ENCODE measurements around the gene AK8. TPM values are rescaled to one million over a fixed set of nuclear protein-coding genes. Genes with fewer than 3 reads are reported as not detected.

Gene AK8
- total and polyA plus RNA-seq, 2 experiments from 2014 or later, result 0.14 to 0.78 TPM

DNA sequence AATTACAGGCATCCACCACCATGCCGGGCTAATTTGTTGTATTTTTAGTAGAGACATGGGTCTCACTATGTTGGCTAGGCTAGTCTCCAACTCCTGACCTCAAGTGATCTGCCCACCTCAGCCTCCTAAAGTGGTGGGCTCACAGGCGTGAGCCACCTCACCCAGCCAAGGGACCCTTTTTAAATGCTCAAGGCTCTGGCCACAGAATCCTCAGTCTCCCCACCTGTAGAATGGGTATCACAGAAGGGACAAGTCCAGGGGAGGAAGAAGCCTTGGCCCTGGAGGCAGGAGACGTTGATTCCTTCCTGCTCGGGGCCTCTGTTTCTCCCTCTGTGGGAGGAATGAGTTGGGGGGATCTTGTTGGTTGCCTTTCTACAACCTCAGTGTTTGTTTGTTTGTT, 162.1 kb downstream of the AK8 start:
- Histone ChIP-seq H3K27me3 (ENCODE audit: insufficient read depth) (no peaks in the 10 kb centered on the region), H3F3A (replicated peaks; ENCODE audit: low read depth) (no peaks in the 10 kb centered on the region), H3K4me2 (no peak overlapping the region), H3K79me2 (replicated peaks; ENCODE audit: insufficient read depth) (no peaks in the 10 kb centered on the region), H2AFZ (no peak overlapping the region), H3K4me1 (ENCODE audit: insufficient read depth) (no peaks in the 10 kb centered on the region), H3K27ac (ENCODE audit: low read depth) (no peak overlapping the region), H3K9me2 (ENCODE audit: insufficient read depth) (no peaks in the 10 kb centered on the region), H4K20me1 (replicated peaks; ENCODE audit: insufficient read depth) (no peaks in the 10 kb centered on the region), H3K4me3 (no peak overlapping the region), H3K36me3 (ENCODE audit: insufficient read depth) (no peaks in the 10 kb centered on the region)
- TF ChIP-seq NANOG (IDR thresholded peaks at IDR 0.05; ENCODE audit: borderline replicate concordance), result no peak
- TF ChIP-seq, protein P1, sequence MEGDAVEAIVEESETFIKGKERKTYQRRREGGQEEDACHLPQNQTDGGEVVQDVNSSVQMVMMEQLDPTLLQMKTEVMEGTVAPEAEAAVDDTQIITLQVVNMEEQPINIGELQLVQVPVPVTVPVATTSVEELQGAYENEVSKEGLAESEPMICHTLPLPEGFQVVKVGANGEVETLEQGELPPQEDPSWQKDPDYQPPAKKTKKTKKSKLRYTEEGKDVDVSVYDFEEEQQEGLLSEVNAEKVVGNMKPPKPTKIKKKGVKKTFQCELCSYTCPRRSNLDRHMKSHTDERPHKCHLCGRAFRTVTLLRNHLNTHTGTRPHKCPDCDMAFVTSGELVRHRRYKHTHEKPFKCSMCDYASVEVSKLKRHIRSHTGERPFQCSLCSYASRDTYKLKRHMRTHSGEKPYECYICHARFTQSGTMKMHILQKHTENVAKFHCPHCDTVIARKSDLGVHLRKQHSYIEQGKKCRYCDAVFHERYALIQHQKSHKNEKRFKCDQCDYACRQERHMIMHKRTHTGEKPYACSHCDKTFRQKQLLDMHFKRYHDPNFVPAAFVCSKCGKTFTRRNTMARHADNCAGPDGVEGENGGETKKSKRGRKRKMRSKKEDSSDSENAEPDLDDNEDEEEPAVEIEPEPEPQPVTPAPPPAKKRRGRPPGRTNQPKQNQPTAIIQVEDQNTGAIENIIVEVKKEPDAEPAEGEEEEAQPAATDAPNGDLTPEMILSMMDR (conservative IDR thresholded peaks at IDR 0.05; ENCODE audit: low read depth in 2 of 2), result no peak
- no peak for TF ChIP-seq EZH2 (IDR thresholded peaks at IDR 0.05; ENCODE audit: low read depth, unreplicated experiment)
- TF ChIP-seq CREB1 (CRISPR knock-in tag; IDR thresholded peaks at IDR 0.05; ENCODE audit: low read depth), result no peak
- TF ChIP-seq, protein P2, sequence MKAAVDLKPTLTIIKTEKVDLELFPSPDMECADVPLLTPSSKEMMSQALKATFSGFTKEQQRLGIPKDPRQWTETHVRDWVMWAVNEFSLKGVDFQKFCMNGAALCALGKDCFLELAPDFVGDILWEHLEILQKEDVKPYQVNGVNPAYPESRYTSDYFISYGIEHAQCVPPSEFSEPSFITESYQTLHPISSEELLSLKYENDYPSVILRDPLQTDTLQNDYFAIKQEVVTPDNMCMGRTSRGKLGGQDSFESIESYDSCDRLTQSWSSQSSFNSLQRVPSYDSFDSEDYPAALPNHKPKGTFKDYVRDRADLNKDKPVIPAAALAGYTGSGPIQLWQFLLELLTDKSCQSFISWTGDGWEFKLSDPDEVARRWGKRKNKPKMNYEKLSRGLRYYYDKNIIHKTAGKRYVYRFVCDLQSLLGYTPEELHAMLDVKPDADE (IDR thresholded peaks at IDR 0.05), result no peak
- TF ChIP-seq STAT1 (IDR thresholded peaks at IDR 0.05; ENCODE audit: unreplicated experiment), result no peak
- no peak for TF ChIP-seq EZH2phosphoT487 (IDR thresholded peaks at IDR 0.05; ENCODE audit: unreplicated experiment)
- TF ChIP-seq, protein P3, sequence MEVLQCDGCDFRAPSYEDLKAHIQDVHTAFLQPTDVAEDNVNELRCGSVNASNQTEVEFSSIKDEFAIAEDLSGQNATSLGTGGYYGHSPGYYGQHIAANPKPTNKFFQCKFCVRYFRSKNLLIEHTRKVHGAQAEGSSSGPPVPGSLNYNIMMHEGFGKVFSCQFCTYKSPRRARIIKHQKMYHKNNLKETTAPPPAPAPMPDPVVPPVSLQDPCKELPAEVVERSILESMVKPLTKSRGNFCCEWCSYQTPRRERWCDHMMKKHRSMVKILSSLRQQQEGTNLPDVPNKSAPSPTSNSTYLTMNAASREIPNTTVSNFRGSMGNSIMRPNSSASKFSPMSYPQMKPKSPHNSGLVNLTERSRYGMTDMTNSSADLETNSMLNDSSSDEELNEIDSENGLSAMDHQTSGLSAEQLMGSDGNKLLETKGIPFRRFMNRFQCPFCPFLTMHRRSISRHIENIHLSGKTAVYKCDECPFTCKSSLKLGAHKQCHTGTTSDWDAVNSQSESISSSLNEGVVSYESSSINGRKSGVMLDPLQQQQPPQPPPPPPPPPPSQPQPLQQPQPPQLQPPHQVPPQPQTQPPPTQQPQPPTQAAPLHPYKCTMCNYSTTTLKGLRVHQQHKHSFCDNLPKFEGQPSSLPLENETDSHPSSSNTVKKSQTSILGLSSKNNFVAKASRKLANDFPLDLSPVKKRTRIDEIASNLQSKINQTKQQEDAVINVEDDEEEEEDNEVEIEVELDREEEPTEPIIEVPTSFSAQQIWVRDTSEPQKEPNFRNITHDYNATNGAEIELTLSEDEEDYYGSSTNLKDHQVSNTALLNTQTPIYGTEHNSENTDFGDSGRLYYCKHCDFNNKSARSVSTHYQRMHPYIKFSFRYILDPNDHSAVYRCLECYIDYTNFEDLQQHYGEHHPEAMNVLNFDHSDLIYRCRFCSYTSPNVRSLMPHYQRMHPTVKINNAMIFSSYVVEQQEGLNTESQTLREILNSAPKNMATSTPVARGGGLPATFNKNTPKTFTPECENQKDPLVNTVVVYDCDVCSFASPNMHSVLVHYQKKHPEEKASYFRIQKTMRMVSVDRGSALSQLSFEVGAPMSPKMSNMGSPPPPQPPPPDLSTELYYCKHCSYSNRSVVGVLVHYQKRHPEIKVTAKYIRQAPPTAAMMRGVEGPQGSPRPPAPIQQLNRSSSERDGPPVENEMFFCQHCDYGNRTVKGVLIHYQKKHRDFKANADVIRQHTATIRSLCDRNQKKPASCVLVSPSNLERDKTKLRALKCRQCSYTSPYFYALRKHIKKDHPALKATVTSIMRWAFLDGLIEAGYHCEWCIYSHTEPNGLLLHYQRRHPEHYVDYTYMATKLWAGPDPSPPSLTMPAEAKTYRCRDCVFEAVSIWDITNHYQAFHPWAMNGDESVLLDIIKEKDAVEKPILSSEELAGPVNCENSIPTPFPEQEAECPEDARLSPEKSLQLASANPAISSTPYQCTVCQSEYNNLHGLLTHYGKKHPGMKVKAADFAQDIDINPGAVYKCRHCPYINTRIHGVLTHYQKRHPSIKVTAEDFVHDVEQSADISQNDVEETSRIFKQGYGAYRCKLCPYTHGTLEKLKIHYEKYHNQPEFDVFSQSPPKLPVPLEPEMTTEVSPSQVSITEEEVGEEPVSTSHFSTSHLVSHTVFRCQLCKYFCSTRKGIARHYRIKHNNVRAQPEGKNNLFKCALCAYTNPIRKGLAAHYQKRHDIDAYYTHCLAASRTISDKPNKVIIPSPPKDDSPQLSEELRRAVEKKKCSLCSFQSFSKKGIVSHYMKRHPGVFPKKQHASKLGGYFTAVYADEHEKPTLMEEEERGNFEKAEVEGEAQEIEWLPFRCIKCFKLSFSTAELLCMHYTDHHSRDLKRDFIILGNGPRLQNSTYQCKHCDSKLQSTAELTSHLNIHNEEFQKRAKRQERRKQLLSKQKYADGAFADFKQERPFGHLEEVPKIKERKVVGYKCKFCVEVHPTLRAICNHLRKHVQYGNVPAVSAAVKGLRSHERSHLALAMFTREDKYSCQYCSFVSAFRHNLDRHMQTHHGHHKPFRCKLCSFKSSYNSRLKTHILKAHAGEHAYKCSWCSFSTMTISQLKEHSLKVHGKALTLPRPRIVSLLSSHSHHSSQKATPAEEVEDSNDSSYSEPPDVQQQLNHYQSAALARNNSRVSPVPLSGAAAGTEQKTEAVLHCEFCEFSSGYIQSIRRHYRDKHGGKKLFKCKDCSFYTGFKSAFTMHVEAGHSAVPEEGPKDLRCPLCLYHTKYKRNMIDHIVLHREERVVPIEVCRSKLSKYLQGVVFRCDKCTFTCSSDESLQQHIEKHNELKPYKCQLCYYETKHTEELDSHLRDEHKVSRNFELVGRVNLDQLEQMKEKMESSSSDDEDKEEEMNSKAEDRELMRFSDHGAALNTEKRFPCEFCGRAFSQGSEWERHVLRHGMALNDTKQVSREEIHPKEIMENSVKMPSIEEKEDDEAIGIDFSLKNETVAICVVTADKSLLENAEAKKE (CRISPR knock-in tag; IDR thresholded peaks at IDR 0.05), result no peak
- TF ChIP-seq, protein P4, sequence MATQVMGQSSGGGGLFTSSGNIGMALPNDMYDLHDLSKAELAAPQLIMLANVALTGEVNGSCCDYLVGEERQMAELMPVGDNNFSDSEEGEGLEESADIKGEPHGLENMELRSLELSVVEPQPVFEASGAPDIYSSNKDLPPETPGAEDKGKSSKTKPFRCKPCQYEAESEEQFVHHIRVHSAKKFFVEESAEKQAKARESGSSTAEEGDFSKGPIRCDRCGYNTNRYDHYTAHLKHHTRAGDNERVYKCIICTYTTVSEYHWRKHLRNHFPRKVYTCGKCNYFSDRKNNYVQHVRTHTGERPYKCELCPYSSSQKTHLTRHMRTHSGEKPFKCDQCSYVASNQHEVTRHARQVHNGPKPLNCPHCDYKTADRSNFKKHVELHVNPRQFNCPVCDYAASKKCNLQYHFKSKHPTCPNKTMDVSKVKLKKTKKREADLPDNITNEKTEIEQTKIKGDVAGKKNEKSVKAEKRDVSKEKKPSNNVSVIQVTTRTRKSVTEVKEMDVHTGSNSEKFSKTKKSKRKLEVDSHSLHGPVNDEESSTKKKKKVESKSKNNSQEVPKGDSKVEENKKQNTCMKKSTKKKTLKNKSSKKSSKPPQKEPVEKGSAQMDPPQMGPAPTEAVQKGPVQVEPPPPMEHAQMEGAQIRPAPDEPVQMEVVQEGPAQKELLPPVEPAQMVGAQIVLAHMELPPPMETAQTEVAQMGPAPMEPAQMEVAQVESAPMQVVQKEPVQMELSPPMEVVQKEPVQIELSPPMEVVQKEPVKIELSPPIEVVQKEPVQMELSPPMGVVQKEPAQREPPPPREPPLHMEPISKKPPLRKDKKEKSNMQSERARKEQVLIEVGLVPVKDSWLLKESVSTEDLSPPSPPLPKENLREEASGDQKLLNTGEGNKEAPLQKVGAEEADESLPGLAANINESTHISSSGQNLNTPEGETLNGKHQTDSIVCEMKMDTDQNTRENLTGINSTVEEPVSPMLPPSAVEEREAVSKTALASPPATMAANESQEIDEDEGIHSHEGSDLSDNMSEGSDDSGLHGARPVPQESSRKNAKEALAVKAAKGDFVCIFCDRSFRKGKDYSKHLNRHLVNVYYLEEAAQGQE (IDR thresholded peaks at IDR 0.05; ENCODE audit: unreplicated experiment), result no peak
- TF ChIP-seq ZNF331 (CRISPR knock-in tag; IDR thresholded peaks at IDR 0.05; ENCODE audit: low read depth), result no peak
- no peak for TF ChIP-seq ZNF114 (CRISPR knock-in tag; IDR thresholded peaks at IDR 0.05)
- no peak for TF ChIP-seq POLR2AphosphoS5 (IDR thresholded peaks at IDR 0.05; ENCODE audit: low read depth)
- no peak for TF ChIP-seq JUNB (IDR thresholded peaks at IDR 0.05; ENCODE audit: unreplicated experiment)
- DNase-seq (ENCODE audit: low spot score), result no peak
- Mint-ChIP-seq H3K27me3 (ENCODE audit: insufficient read depth, low read depth, poor library complexity) (peaks cover 6% of the 10 kb centered on the region), H3K9me3 (no peaks in the 10 kb centered on the region; the same call in 2 of the 3 replicates), H3K36me3 (ENCODE audit: low read depth) (no peaks in the 10 kb centered on the region), H3K4me3 (no peak overlapping the region), H3K27ac (no peak overlapping the region), H3K4me1 (no peaks in the 10 kb centered on the region)
- ATAC-seq, result no peak

All from GM23338 (cell line).